ENCODE data around the gene ABCD1.

Gene ABCD1

GRCh38 chrX:153773741-153774575 lies 49.3 kb downstream of the ABCD1 start:
- no peak for DNase-seq (ENCODE audit: low read depth)

GRCh38 chrX:153774576-153775292 lies 50.1 kb downstream of the ABCD1 start:
- no peak for DNase-seq (ENCODE audit: low read depth)

- no peak for DNase-seq (ENCODE audit: low read depth)
Measured at GRCh38 chrX:153775293-153776119, 50.9 kb downstream of the ABCD1 start.

- no peak for DNase-seq (ENCODE audit: low read depth)
Measured at GRCh38 chrX:153776120-153776599, 51.5 kb downstream of the ABCD1 start.

GRCh38 chrX:153776611-153777045 lies 52.0 kb downstream of the ABCD1 start:
- no peak for DNase-seq (ENCODE audit: low read depth)

GRCh38 chrX:153777261-153778090 lies 52.8 kb downstream of the ABCD1 start:
- no peak for DNase-seq (ENCODE audit: low read depth)

- no peak for DNase-seq (ENCODE audit: low read depth)
Measured at GRCh38 chrX:153778181-153778580, 53.5 kb downstream of the ABCD1 start.

- no peak for DNase-seq (ENCODE audit: low read depth)
Measured at GRCh38 chrX:153778684-153779101, 54.0 kb downstream of the ABCD1 start.

GRCh38 chrX:153779891-153780677 lies 55.4 kb downstream of the ABCD1 start:
- no peak for DNase-seq (ENCODE audit: low read depth)

GRCh38 chrX:153780678-153781427 lies 56.2 kb downstream of the ABCD1 start, which contains the start of gene SRPK3:
TSS of gene SRPK3 (plus strand) at chrX:153781041. CDS start at chrX:153781087, 46 bp downstream.
- DNase-seq (ENCODE audit: low read depth), result no peak

GRCh38 chrX:153781428-153782047 lies 56.9 kb downstream of the ABCD1 start:
- no peak for DNase-seq (ENCODE audit: low read depth)

GRCh38 chrX:153782313-153782712 lies 57.7 kb downstream of the ABCD1 start:
- no peak for DNase-seq (ENCODE audit: low read depth)

GRCh38 chrX:153782871-153783270 lies 58.2 kb downstream of the ABCD1 start:
- DNase-seq (ENCODE audit: low read depth), result no peak

GRCh38 chrX:153783378-153784013 lies 58.8 kb downstream of the ABCD1 start:
- no peak for DNase-seq (ENCODE audit: low read depth)

- DNase-seq (ENCODE audit: low read depth), result no peak
Measured at GRCh38 chrX:153784325-153784967, 59.8 kb downstream of the ABCD1 start.

GRCh38 chrX:153786669-153787068 lies 62.0 kb downstream of the ABCD1 start:
- DNase-seq (ENCODE audit: low read depth), result no peak

- DNase-seq (ENCODE audit: low read depth), result no peak
Measured at GRCh38 chrX:153789654-153790053, 65.0 kb downstream of the ABCD1 start.
